HG02938 (cell line): ENCODE data around the gene MEGF6.

ENCODE experiments used
- ATAC-seq: cut with Tn5 transposase; IDR thresholded peaks from one replicate; pipeline ENCODE4 v1.9.1; 2021; ENCODE audit warnings: mild to moderate bottlenecking, moderate library complexity; ENCODE audit not compliant: unreplicated experiment

MEGF6 gene

DNA sequence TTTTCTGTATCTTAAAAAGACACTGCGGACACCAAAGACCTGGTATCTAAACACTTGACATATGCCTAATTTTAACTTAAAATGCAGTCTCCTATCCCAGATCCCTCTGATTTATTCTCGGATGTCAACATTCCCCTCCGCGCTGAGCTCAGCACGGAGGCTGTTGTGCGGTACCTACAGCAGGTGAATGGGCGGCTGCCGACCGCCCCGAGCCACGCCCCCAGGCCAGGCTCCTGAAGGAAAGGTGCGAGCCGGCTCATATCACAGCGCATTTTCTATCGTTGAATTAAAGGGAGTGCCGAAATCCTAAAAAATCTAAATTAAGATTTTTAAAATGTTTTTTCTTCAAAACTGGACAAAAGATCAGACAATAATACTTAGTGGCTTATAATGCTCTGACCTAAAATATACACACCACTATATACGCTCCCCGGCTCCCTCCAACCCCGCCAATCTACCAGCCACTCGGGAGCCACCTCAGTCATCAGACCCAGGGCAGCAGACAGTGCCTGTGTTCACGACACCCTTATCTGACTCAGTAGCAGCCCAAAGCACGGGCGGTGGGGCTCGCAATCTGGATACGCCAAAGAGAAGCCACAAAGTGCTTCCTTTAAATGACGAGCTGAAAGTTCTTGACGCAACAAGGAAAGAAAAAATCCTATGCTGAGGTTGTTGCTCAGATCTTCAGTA lies 34.5 kb upstream of the MEGF6 start:
- ATAC-seq = no peak

DNA sequence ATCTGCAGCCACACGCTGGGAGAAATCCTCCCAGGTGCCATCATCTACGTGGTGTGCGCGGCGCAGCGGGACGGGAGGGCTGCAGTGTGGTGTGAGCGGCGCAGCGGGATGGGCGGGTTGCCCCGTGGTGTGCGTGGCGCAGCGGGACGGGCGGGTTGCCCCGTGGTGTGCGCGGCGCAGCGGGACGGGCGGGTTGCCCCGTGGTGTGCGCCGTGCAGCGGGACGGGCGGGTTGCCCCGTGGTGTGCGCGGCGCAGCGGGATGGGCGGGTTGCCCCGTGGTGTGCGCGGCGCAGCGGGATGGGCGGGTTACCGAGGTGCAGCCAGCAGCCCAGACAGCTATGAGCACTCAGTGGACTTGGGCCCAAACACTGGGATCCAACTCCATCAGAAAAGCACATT lies 33.9 kb upstream of the MEGF6 start:
- no peak for ATAC-seq

DNA sequence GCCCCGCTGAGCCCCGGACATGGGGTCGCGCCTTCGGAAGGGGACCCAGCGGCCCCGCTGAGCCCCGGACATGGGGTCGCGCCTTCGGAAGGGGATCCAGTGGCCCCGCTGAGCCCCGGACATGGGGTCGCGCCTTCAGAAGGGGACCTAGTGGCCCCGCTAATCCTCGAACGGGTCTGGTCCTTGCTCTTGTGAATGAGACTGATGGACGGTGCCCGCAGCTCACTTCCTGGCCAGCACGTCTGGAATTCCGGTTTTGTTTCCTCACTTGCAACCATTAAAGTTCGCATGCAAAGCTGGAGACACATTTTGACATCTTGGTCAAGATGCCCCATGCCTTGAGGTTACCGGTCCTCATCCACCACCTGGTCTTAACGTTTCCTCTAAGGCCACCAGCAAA lies 33.0 kb upstream of the MEGF6 start:
- ATAC-seq = no peak

DNA sequence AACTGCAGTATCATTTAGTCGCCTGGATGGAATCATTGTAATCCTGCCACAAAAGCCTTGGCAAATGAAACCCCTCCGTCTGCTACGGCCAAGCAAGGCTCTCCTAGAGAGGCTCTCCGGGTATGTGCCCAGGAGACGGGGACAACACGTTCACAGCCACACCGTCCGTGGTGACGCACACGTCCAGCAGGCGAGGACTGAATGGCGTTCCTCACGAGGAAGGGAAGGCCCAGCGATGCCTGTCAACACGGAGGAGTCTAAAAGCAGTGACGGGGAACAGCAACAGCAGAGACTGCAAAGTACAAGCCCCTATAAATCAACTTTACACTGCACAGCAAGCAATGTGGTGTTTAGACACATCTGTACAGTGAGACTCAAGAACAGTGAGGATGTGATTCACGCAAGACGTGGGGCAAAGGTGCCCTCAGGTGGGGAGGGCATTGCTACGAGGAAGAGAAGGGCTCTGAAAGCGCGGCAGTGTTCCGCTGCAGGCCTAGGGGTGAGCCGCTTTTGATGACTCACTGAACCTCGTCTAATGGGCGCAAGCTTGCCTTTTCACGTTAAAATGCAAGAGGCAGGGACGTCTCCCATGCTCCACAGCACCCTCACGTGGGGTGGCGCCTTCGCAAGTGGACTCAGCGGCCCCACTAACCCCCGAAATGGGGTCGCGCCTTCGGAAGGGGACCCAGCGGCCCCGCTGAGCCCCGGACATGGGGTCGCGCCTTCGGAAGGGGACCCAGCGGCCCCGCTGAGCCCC lies 31.8 kb upstream of the MEGF6 start:
- no peak for ATAC-seq

DNA sequence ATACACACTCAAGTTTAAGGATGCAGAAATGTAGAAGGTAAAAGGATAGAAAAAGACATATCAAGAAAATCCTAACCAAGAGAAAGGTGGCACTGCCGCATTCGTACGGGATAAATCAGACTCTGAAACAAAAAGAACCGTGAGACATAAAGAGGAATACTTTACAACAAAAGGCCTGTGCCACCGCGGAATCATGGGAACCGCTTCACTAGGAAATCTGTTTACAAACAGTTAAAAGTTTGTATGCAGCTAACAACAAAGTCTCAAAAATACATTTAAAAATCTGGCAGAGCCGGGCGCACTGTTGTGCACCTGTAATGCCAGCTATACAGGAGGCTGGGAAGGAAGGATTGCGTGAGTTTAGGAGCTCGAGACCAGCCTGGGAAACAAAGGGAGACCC lies 30.5 kb upstream of the MEGF6 start:
- no peak for ATAC-seq

DNA sequence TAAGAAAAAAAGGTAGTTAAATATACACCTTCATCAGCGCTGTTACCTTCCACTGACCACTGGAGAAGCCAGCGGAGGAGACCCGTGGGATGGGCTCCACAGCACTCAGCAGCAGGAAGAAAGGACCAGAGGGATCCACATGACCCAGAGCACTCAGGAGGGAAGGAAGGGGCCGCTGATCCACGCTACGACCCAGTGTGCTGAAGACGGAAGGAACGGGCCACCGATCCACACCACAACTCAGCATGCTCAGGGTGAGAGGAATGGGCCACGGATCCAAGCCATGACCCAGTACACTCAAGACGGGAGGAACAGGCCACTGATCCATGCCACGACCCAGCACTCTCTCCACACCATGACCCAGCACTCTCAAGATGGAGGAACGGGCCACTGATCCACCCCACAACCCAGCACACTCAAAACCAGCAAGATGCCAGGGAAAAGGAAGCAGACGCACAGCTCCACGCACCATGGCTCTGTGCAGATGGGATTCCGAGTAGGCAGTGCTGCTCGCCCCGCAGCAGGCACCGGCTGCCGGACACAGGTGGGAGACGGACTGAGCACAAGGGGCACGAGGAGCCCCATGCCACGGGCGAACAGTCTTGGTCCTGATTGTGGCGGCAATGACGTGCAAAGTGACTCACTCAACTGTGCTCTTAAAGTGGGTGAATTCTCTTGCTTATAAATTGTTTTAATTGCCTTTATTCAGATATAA lies 29.9 kb upstream of the MEGF6 start:
- no peak for ATAC-seq

DNA sequence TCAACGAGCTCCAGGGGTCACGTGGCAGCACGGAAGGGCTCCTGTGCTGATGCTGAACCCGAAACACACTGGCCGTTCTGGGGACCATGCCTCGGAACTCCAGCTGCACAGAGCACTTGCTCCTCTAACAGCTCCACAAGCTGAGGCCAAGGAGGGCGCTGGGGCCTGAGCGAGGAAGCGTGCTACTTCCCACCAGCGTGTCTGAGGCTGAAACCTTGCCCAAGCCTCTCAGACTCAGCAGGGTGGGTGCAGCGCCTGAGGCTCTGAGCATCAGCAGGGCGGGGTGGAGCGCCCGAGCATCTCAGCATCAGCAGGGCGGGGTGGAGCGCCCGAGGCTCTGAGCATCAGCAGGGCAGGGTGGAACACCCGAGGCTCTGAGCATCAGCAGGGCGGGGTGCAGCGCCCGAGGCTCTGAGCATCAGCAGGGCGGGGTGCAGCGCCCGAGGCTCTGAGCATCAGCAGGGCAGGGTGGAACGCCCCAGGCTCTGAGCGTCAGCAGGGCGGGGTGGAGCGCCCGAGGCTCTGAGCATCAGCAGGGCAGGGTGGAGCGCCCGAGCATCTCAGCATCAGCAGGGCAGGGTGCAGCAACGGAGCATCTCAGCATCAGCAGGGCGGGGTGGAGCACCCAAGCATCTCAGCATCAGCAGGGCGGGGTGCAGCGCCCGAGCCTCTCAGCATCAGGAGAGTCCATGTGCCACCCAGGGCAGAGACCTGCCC lies 29.0 kb upstream of the MEGF6 start:
- no peak for ATAC-seq

DNA sequence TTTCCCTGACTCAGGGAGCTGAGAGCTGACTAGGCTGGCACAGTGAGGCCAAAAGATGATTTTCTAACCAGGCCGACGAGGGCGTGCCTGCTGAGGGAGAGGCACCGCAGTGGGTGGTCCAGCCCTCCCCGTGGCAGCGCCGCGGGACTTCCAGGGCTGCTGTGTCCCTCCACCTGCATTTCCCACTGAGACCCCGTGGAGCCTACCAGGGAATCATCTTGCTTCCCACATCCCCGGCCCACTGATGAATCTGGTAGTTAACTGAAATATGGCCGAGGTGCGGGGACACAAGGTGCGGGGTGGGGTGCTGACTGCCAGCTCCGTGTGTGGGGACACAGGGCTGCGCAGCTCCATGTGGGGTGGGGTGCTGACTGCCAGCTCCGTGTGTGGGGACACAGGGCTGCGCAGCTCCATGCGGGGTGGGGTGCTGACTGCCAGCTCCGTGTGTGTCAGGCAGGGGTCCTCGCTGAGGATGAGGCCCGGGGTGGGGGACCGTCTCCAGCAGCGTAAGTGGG lies 28.1 kb upstream of the MEGF6 start:
- no peak for ATAC-seq

DNA sequence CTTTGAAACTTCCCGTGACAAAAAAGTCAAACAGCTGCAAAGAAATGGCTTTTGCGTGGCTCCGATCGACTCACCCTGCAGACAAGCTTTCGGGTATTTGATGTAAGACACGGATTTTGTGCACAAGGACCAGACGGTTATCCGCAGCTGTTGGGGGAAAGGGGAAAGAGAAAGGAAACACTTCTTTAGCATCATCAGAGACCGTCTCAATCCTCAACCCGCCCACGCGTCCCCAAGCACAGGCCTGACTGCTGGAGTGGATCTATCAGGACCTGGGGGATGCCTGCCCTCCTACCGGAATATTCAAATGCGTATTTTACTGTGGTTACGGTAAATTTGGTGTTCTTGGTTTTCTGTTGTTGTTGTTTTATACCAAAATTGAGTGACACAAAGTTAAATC lies 27.4 kb upstream of the MEGF6 start:
- no peak for ATAC-seq

DNA sequence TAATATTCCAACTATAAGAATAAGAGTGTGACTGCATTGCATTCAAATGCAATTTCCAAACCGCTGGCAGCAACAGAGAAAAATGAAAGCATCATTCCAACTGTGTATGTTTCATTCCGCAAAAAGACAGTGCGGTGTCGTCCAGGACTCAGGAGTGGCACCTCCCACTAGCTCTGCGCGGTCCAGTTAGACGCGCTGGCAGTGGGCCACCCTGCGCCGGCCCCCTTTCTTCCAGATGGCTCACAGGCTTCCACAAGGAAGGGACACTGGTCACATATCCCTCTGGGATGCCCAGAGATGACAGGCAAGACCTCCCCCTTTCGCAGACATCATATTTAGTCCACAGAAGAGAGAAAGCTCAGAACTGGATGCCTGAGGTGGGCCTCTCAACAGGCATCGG lies 26.7 kb upstream of the MEGF6 start:
- ATAC-seq = no peak

DNA sequence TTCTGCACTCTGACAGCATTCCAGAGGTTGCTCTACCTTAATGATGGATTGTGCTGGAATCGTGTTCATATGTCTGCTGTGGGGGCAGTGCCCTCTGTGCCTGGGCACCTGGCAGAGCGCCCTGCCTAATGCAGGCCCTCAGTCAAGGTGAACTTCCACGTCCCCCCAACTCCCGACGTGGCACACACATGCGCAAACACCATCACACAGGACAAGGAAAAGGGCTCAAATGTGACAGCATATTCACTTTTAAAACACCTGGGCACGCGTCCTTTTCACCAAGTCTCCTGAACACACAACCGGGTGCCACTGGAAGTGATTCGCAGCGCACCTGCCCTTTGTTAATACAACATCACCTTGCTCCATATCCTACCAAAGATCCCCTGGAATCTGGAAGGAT lies 25.2 kb upstream of the MEGF6 start:
- ATAC-seq = no peak

DNA sequence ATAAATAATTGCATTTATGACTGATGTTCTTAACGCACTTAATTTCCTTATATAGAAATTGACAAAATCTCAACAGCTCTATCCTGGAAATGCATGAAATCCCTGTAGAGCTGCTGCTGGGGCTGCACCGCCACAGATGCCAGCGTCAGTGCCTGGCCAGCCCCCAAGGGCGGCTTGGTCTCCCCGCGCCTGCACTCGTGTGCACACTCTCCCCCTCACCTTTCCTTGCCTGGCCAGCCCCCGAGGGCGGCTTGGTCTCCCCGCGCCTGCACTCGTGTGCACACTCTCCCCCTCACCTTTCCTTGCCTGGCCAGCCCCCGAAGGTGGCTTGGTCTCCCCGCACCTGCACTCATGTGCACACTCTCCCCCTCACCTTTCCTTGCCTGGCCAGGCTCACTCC lies 24.8 kb upstream of the MEGF6 start:
- no peak for ATAC-seq

DNA sequence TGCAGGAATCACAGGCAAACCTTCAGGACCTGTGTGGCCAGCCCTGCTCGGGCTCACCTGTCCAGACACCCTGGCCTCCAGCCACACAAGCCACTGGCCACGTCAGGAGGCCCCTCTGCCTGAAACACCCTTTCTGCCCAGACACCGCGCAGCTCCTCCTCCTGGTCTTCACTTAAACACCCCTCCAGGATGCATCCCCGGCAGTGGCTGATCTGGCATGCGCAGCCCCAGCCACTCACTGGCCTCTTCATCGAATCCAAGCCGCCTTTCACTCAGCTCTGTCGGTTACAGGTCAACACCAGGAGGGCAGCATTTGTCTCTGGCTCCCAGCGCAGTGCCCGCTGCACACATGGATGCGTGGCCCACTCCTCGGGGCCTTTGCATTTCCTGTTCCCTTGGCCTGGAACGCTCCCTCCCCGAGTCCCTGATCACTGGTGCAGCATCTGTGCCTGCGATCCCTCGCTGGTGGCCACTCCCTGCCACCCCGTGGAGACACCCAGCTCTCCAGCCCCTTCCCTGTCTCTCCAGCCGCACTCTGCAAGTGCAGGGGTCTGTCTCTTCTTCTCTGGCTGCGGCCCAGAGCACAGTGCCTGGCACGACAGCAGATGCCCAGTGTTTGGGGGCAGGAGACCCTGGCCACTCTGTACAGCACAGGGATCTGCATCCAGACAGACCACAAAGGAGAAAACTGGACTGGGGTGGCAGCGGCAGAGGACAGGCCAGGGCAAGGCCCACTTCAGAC lies 22.9 kb upstream of the MEGF6 start:
- ATAC-seq = no peak

DNA sequence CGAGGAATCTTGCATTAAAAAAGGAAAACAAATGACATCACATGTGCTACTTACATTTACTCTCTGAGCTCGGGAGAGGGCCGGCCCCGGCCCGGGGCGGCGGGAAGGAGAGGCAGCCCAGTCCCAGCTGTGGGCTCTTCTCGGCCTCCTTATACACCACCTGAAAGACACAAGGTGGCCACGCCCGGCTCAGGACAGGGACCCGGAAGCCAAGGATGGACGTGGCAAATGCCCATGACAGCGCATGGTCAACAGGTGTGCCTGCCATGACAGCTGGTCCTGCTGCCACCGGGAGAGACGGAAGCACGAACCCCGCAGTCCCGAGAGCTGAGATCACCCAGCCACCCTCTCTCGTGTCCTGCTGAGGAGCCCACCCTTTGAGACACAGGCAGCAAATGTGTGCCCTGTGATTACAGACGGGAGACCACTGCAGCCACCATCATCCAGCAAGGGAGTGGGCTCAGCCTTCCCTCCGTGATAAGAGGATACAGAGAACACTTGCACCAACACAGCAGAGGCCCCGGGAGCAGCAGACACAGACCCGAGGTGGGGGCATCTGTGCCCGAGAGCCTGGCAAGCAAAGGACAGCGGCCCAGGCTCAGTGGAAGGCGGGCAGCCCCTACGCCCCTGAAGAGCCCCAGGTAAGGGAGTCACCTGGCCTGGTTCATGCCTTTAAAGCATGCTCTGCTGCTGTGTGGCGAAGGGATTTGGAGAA lies 22.2 kb upstream of the MEGF6 start:
- ATAC-seq = no peak

DNA sequence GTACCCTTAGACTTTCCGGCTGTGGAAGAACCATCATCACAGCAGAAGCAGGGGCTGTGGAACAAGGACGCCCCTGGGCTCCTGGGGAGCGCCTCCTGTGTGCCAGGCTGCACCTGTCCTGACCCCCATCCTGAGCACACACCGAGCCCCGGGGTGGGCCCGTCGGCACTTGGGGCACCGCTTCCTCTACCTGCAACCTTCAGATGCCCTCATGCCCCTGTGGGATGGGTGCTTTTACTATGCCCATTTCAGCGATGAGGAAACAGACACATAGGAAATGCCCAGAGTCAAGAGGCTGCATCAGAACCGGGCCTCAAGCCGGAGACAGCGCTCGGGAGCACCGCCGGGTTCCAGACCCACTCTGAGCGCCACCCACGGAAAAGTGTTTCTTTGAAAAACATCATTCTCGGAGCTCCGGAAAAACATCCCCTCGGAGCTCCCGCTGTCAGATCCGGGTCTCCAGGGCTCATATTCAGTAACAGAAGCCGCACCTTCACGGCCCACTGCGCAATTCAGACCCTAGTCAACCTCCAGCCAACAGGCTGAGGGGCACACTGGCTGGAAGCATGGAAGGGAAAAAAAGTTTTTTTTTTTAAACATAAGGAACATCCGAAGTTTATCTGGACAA lies 21.5 kb upstream of the MEGF6 start:
- ATAC-seq = no peak

DNA sequence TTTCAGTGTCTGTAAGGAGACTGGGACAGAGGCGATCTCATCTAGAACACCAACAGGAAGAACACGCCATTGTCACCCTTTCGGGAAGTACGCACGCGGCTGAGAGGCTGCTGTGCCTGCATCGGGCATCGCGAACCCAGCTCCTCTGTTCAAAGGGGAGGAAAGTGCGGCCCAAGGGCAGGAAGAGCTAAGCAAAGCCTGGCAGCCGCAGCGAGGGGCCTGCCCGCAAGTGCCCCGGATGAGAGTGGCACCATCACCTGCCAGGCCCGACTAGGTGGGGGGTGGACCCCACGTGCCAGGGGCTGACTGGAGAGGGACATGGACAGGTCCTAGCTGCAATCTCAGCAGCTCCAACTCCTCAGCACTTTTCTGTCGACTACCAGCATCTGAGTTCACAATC lies 21.0 kb upstream of the MEGF6 start:
- ATAC-seq = no peak

DNA sequence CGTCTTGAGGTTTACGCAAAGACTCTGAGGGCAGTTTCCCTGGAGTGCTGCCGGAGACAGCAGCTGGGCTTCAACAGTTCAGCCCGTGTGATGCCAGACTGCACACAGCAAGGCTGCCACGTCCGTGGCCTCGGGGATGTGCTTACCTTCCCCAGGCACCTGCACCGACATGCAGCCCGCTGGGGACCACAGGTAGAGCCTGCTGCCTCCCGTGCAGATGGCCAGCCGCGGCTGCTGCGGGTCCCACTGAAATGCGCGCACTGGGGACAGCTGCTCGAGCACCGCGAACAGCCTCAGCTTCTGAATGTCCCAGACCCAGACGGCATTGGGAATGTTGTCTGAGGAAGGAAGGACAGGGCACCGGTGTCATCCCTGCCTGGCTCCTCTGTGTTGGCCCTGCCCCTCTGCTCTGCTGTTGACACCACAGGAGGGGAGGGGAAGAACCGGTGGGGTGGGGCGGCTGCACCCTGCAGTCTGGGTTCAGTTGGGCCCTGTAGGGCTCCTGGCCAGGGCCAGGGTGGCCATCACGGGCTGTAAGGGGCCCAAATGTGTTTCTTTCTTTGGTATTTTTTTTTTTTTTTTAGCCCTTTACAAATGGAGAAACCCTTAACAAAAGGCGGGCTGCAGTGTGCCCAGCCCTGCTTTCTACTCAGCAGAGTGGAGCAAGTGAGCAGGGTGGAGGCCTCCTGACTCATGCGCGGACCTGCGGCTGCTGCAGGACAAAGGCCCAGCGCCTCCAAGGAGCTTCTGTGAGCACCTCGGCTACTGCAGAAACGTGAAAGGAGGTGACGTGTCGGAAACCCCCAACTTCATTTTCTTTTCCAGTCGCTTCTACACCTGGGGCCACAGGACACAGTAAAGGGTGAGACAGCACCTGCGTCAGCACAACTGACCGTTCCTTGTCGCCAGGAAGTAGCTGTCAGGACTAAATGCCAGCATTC lies 20.3 kb upstream of the MEGF6 start:
- ATAC-seq = no peak

DNA sequence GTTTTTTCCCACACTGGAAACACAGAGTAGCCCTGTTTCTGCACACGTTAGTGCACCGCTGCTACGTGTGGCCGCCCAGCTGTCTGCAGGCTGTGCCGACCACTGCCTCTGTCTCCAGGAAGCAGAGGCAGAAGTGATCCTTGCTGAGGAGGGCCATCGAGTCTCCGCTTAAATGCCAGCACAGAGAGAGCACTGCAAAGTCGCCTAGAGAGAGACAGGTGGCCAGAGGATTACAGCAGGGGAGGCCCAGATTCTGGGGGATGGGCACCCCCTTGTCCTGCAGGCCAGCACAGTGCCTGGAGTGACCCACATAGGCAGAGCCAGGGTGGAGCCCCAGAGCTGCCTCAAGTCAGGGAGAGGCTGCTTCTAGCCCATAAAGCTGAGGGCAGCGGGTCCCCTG lies 19.6 kb upstream of the MEGF6 start:
- ATAC-seq = no peak
